CD4-positive, alpha-beta T cell treated with Interleukin-12 subunit alpha and Interleukin-12 subunit beta, for 1 hour (primary cell): ENCODE data around the gene SAMD11.

Experiments used
- DNase-seq: peaks from one replicate; pipeline ENCODE4 v3.0.0-alpha.2; 2020

SAMD11 gene

GRCh38 chr1:950881-951280, 27.2 kb downstream of the SAMD11 start:
- DNase-seq: no peak

- no peak for DNase-seq
Measured at GRCh38 chr1:951364-951763, 27.6 kb downstream of the SAMD11 start.

GRCh38 chr1:952201-952600, 28.5 kb downstream of the SAMD11 start:
- no peak for DNase-seq

- no peak for DNase-seq
Measured at GRCh38 chr1:952603-953002, 28.9 kb downstream of the SAMD11 start.

GRCh38 chr1:953524-954320, 30.0 kb downstream of the SAMD11 start:
- DNase-seq: no peak

GRCh38 chr1:954927-955326, 31.2 kb downstream of the SAMD11 start:
- no peak for DNase-seq

GRCh38 chr1:955474-955873, 31.8 kb downstream of the SAMD11 start:
- no peak for DNase-seq

GRCh38 chr1:956636-957035, 32.9 kb downstream of the SAMD11 start:
- no peak for DNase-seq

- DNase-seq: peak; percentile 98
Measured at GRCh38 chr1:958823-959730, 35.4 kb downstream of the SAMD11 start, which contains the start of gene NOC2L. NOC2L (minus strand) TSS chr1:959256; CDS start chr1:959240, 16 bp downstream.

GRCh38 chr1:959731-960362, 36.1 kb downstream of the SAMD11 start:
- no peak for DNase-seq

- DNase-seq: peak; percentile 81
Measured at GRCh38 chr1:960363-961131, 36.8 kb downstream of the SAMD11 start, which contains the start of gene KLHL17. KLHL17 (plus strand) TSS chr1:960584; CDS start chr1:960694, 110 bp downstream.

GRCh38 chr1:961132-961669, 37.5 kb downstream of the SAMD11 start:
- no peak for DNase-seq

GRCh38 chr1:962381-963300, 38.9 kb downstream of the SAMD11 start:
- no peak for DNase-seq

GRCh38 chr1:963301-963651, 39.6 kb downstream of the SAMD11 start:
- no peak for DNase-seq

GRCh38 chr1:963746-964525, 40.2 kb downstream of the SAMD11 start:
- no peak for DNase-seq

GRCh38 chr1:964691-965525, 41.2 kb downstream of the SAMD11 start:
- no peak for DNase-seq

GRCh38 chr1:965526-966134, 41.9 kb downstream of the SAMD11 start:
- no peak for DNase-seq

- peak; percentile 19 for DNase-seq
Measured at GRCh38 chr1:966135-966703, 42.5 kb downstream of the SAMD11 start, which contains the start of gene PLEKHN1. PLEKHN1 (plus strand) TSS chr1:966482; CDS start chr1:966532, 50 bp downstream.
